Measurements from ENCODE around the gene CD46.

CD46 gene

GRCh38 chr1:207817778-207818751, 66.2 kb downstream of the CD46 start:
- FAIRE-seq: no peak

GRCh38 chr1:207818971-207819451, 67.2 kb downstream of the CD46 start:
- FAIRE-seq: no peak

- FAIRE-seq: no peak
Observed at GRCh38 chr1:207820568-207821463, 69.0 kb downstream of the CD46 start.

GRCh38 chr1:207821464-207822045, 69.7 kb downstream of the CD46 start:
- no peak for FAIRE-seq

GRCh38 chr1:207822124-207822601, 70.3 kb downstream of the CD46 start:
- no peak for FAIRE-seq

- FAIRE-seq: no peak
Observed at GRCh38 chr1:207822602-207823451, 71.0 kb downstream of the CD46 start.

GRCh38 chr1:207823531-207823879, 71.7 kb downstream of the CD46 start:
- FAIRE-seq: no peak

GRCh38 chr1:207823880-207824566, 72.2 kb downstream of the CD46 start:
- no peak for FAIRE-seq

- no peak for FAIRE-seq
Observed at GRCh38 chr1:207824691-207825408, 73.0 kb downstream of the CD46 start.

- FAIRE-seq: no peak
Observed at GRCh38 chr1:207825409-207825695, 73.5 kb downstream of the CD46 start.

GRCh38 chr1:207825719-207826556, 74.1 kb downstream of the CD46 start:
- FAIRE-seq: no peak

- no peak for FAIRE-seq
Observed at GRCh38 chr1:207826557-207827487, 75.0 kb downstream of the CD46 start.

- FAIRE-seq: no peak
Observed at GRCh38 chr1:207827488-207827830, 75.6 kb downstream of the CD46 start.

GRCh38 chr1:207828046-207828445, 76.2 kb downstream of the CD46 start:
- no peak for FAIRE-seq

- FAIRE-seq: peak; percentile 96
Observed at GRCh38 chr1:207828485-207829158, 76.8 kb downstream of the CD46 start.

GRCh38 chr1:207829576-207829975, 77.7 kb downstream of the CD46 start:
- no peak for FAIRE-seq

- no peak for FAIRE-seq
Observed at GRCh38 chr1:207830788-207831187, 78.9 kb downstream of the CD46 start.

All from TTC549 (cell line).